IMR-90 (cell line): Measurements from ENCODE around the gene RAC2. TPM values are rescaled to one million over a fixed set of nuclear protein-coding genes. Genes with fewer than 3 reads are reported as not detected.
A peak's percentile ranks its signal among the peaks of the same experiment; 100 is the strongest.

Experiments
- ATAC-seq: fragments of 200-7000 bp; cut with Tn5 transposase; 2 replicates; pipeline ENCODE4 v1.9.1; 2020; ENCODE audit warnings: low read depth, mild to moderate bottlenecking, moderate library complexity
- BruUV-seq: library from RNA; stranded (reverse); fragments of 400-500 nt; replicated peaks from 2 replicates; lab custom pipeline; 2021; lab: Mats Ljungman, UMichigan
- CTCF ChIA-PET: fragments of 300-600 bp; formaldehyde crosslinking; extraction: SDS; loops from one replicate; lab custom pipeline; 2021; ENCODE audit warnings: antibody characterized with exemption; lab: Yijun Ruan, JAX
- POLR2A ChIA-PET: fragments of 300-600 bp; sonication (Branson Sonifier 250); formaldehyde crosslinking; loops from one replicate; lab custom pipeline; 2022; ENCODE audit warnings: antibody characterized with exemption; ENCODE audit not compliant: unreplicated experiment; lab: Charles Lee
- DNase-seq: peaks from one replicate; pipeline ENCODE4 v3.0.0; 2013
- H2AFZ ChIP-seq: replicated peaks from 2 replicates; pipeline ENCODE3; 2013; ENCODE audit warnings: low read length, mild to moderate bottlenecking; ENCODE audit not compliant: poor library complexity
- H2AK5ac ChIP-seq: 2 replicates; pipeline ENCODE4 v1.6.1; 2013; ENCODE audit warnings: low read depth, low read length, inconsistent platforms
- H2AK9ac ChIP-seq: replicated peaks from 2 replicates; pipeline ENCODE3; 2013; ENCODE audit warnings: mild to moderate bottlenecking, low read depth, low read length, moderate library complexity; ENCODE audit not compliant: poor library complexity
- H2BK120ac ChIP-seq: 2 replicates; pipeline ENCODE4 v1.6.1; 2013; ENCODE audit warnings: low read depth, low read length, inconsistent platforms
- H2BK15ac ChIP-seq: 3 replicates; pipeline ENCODE4 v1.6.1; 2013; ENCODE audit warnings: low read depth, low read length, inconsistent platforms
- H2BK20ac ChIP-seq: 2 replicates; pipeline ENCODE4 v1.6.1; 2013; ENCODE audit warnings: low read depth, mild to moderate bottlenecking, inconsistent platforms, low read length, moderate library complexity
- H2BK5ac ChIP-seq: 2 replicates; pipeline ENCODE4 v1.6.1; 2013; ENCODE audit warnings: mild to moderate bottlenecking, low read depth, low read length, inconsistent platforms; ENCODE audit not compliant: poor library complexity, severe bottlenecking
- H3K14ac ChIP-seq: replicated peaks from 2 replicates; pipeline ENCODE4 v1.6.1; 2013; ENCODE audit warnings: low read depth, low read length, inconsistent platforms
- H3K18ac ChIP-seq: 2 replicates; pipeline ENCODE4 v1.6.1; 2013; ENCODE audit warnings: low read depth, low read length, control low read depth
- H3K23ac ChIP-seq: 2 replicates; pipeline ENCODE4 v1.6.1; 2013; ENCODE audit warnings: low read depth, low read length, inconsistent platforms
- H3K27ac ChIP-seq: 2 replicates; pipeline ENCODE4 v1.5.1; 2013; ENCODE audit warnings: mild to moderate bottlenecking, control low read depth, low read length; ENCODE audit not compliant: insufficient read depth
- H3K27me3 ChIP-seq: 2 replicates; pipeline ENCODE4 v1.6.1; 2013; ENCODE audit warnings: low read length; ENCODE audit not compliant: control insufficient read depth, insufficient read depth
- H3K36me3 ChIP-seq: 2 replicates; pipeline ENCODE4 v1.6.1; 2013; ENCODE audit warnings: low read length, mixed read lengths; ENCODE audit not compliant: control insufficient read depth, insufficient read depth
- H3K4ac ChIP-seq: 2 replicates; pipeline ENCODE4 v1.6.1; 2013; ENCODE audit warnings: low read depth, low read length, inconsistent platforms
- H3K4me1 ChIP-seq: 2 replicates; pipeline ENCODE4 v1.6.1; 2013; ENCODE audit warnings: low read length, mixed read lengths; ENCODE audit not compliant: control insufficient read depth, insufficient read depth
- H3K4me2 ChIP-seq: 2 replicates; pipeline ENCODE4 v1.6.1; 2013; ENCODE audit warnings: low read depth, mild to moderate bottlenecking, control low read depth, low read length, moderate library complexity
- H3K4me3 ChIP-seq: 2 replicates; pipeline ENCODE4 v1.5.1; 2013; ENCODE audit warnings: low read depth, mild to moderate bottlenecking, control low read depth, low read length, moderate library complexity; ENCODE audit not compliant: insufficient read depth
- H3K56ac ChIP-seq: 2 replicates; pipeline ENCODE4 v1.6.1; 2013; ENCODE audit warnings: low read length, inconsistent platforms; ENCODE audit not compliant: insufficient read depth; ENCODE audit errors: extremely low read depth
- H3K79me1 ChIP-seq, 2 experiments: 2 replicates each; pipeline ENCODE4 v1.6.1; 2013; ENCODE audit warnings: low read length in 2 of 2, inconsistent platforms in 1 of 2, low read depth in 1 of 2
- H3K9ac ChIP-seq: 2 replicates; pipeline ENCODE4 v1.6.1; 2013; ENCODE audit warnings: low read depth, low read length, control low read depth
- H3K9me1 ChIP-seq: 2 replicates; pipeline ENCODE4 v1.6.1; 2013; ENCODE audit warnings: low read length, inconsistent platforms; ENCODE audit not compliant: insufficient read depth
- H3K9me3 ChIP-seq: 2 replicates; pipeline ENCODE4 v1.6.1; 2013; ENCODE audit warnings: low read length; ENCODE audit not compliant: control insufficient read depth, insufficient read depth
- H4K20me1 ChIP-seq: 2 replicates; pipeline ENCODE4 v1.6.1; 2013; ENCODE audit warnings: low read length, inconsistent platforms; ENCODE audit not compliant: insufficient read depth
- H4K5ac ChIP-seq: 2 replicates; pipeline ENCODE4 v1.6.1; 2013; ENCODE audit warnings: mild to moderate bottlenecking, low read depth, low read length, control low read depth
- H4K8ac ChIP-seq, 2 experiments: 2 replicates each; pipeline ENCODE4 v1.6.1; 2013; ENCODE audit warnings: low read depth in 2 of 2, low read length in 2 of 2, control low read depth in 1 of 2, inconsistent platforms in 1 of 2
- H4K91ac ChIP-seq: 2 replicates; pipeline ENCODE4 v1.6.1; 2013; ENCODE audit warnings: low read depth, low read length, inconsistent platforms; ENCODE audit not compliant: insufficient read depth
- BHLHE40 ChIP-seq: fragments of 150-350 bp; IDR thresholded peaks from 2 replicates; pipeline ENCODE4 v1.6.1; 2016; ENCODE audit warnings: mild to moderate bottlenecking, low read depth, low read length
- MAFK ChIP-seq: IDR thresholded peaks from 2 replicates; pipeline ENCODE4 v1.6.1; 2012; ENCODE audit warnings: low read depth, low read length, improper control_type of control experiment
- MXI1 ChIP-seq: IDR thresholded peaks from 2 replicates; pipeline ENCODE4 v1.6.1; 2012; ENCODE audit warnings: low read depth, mild to moderate bottlenecking, low read length, moderate library complexity, borderline replicate concordance
- RAD21 ChIP-seq: IDR thresholded peaks from 2 replicates; pipeline ENCODE4 v1.6.1; 2012; ENCODE audit warnings: low read length, improper control_type of control experiment
- WGBS, 2 experiments: methylation state at CpG; one replicate each; pipeline versions ENCODE4 v1.1.5 to v1.1.7; 2013; ENCODE audit warnings: missing lambda C conversion rate in 2 of 2; ENCODE audit not compliant: insufficient read length in 1 of 2; ENCODE audit errors: extremely low coverage in 2 of 2; 5-methylcytosine and 5-hydroxymethylcytosine counted together
- dilution Hi-C: fragments of 300-500 bp; cut with HindIII; formaldehyde crosslinking; loops from one replicate; pipeline ENCODE4 v1.14.3; 2018; ENCODE audit warnings: low sequenced_read_pairs; ENCODE audit not compliant: unreplicated experiment
- in situ Hi-C: fragments of 300-500 bp; cut with MboI; formaldehyde crosslinking; loops from 3 replicates; pipeline ENCODE4 v1.14.3; 2019; ENCODE audit warnings: low sequenced_read_pairs, inconsistent platforms, mixed read lengths
- intact Hi-C: fragments of 100-400 bp; cut with micrococcal nuclease; formaldehyde crosslinking; loops from 2 replicates; pipeline ENCODE4 v1.10.0; 2022
- polyA plus RNA-seq, 3 experiments: library from polyadenylated mRNA; depleted of rRNA; stranded (reverse); fragments of >200 nt; gene quantifications; 2 replicates each; pipeline ENCODE4 v1.2.3, GENCODE V29; 2012; ENCODE audit warnings: low replicate concordance in 1 of 3
- total RNA-seq: library from RNA; depleted of rRNA; stranded (reverse); fragments of >200 nt; gene quantifications from 2 replicates; pipeline ENCODE4 v1.2.3, GENCODE V29; 2012
- TF ChIP-seq, protein P1 (sequence below): fragments of 150-350 bp; IDR thresholded peaks from 2 replicates; pipeline ENCODE4 v1.6.1; 2016; ENCODE audit warnings: low read depth, mild to moderate bottlenecking, low read length, moderate library complexity, borderline replicate concordance
- TF ChIP-seq, protein P2 (sequence below): conservative IDR thresholded peaks from 2 replicates; pipeline ENCODE4 v1.5.1; 2012; ENCODE audit warnings: mild to moderate bottlenecking, low read depth, low read length, improper control_type of control experiment

RAC2 gene
- total and polyA plus RNA-seq, 2 of the 4 experiments (the other 2 are of a cell fraction), result 10.0 to 72.3 TPM

DNA sequence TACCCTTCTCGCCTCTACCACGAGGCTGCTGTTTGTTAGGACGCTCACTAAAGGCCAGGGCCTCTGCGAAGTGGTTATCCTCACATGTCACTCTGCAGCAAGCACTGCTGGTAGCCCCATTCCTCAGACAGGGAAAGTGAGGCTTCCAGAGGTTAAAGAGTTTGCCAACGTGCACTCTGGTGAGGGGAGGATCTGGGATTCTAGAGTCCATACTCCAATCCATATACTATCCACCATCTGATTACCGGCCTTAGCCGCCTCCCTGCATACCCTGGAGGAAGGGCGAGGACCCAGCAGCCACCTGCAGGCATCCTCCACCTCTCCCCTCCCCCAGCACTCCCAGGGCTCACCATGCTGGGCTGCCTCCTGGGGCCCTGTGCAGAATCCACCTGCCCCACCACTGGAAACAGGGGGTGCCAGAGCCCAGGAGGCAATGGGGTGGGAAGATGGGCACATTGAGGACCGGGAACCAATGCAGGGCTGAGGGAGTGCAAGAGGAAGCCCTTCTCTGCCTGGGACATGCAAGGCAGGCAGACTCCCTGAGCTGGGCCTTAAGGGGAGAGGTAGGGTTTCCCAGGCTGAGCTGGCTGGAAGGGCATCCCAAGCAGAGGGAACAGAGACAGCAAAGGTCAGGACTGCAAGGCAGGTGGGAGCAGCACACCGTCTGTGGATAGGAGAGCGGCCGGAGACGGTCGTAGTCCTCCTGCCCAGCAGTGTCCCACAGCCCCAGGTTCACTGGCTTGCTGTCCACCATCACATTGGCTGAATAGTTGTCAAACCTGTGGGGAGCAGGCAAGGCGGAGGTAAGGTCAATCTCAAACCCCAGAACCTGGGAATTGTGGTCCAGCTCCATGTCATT lies 11.7 kb downstream of the RAC2 start (continued):
- TF ChIP-seq, protein P1, sequence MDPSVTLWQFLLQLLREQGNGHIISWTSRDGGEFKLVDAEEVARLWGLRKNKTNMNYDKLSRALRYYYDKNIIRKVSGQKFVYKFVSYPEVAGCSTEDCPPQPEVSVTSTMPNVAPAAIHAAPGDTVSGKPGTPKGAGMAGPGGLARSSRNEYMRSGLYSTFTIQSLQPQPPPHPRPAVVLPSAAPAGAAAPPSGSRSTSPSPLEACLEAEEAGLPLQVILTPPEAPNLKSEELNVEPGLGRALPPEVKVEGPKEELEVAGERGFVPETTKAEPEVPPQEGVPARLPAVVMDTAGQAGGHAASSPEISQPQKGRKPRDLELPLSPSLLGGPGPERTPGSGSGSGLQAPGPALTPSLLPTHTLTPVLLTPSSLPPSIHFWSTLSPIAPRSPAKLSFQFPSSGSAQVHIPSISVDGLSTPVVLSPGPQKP, result no peak

DNA sequence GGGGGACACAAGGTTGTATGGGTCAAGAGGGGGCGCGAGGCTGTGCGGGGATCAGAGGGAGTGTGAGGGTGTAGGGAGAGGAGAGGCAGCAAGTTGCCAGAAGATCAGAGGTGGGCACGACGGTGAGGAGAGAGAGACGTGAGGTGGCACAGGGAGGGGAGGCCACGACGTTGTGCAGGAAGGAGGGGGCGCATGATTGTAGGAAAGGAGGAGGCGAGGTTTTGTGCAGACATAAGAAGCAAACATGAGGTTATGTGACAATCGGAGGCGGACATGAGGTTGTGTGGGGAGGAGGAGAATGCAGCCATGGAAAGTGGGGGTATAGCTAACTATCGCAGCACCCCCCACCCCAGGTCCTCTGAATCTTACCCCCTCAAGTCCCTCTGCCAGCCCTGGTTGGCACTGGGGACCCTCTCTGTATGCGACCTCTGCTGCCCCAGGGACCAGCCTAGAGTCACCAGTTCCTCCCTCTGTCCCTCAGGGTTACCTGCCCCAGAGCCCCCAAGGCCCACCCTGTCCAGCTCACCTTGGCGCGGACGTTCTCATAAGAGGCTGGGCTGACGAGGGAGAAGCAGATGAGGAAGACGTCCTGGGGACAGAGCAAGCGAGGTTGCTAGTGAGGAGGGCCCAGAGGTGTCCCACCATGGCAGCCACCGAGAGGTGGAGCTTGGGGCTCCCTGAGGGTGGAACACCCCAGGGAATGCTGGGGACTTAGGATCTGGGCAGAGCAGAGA lies 12.5 kb downstream of the RAC2 start:
- no TSS peak for BruUV-seq
- Histone ChIP-seq H2AK9ac (peak overlapping the region; percentile 37), H3K23ac (no peak overlapping the region), H2BK120ac (no peak overlapping the region), H3K9me3 (no peaks in the 10 kb centered on the region), H3K18ac (no peak overlapping the region), H2AK5ac (peak overlapping the region; percentile 54; the same call in 1 of the 2 replicates), H4K20me1 (peaks cover 7% of the 10 kb centered on the region), H4K5ac (no peak overlapping the region), H3K79me1 (peaks cover 0 to 7% of the 10 kb centered on the region in 2 experiments; a peak in 1 of 4 replicates), H2BK5ac (no peak overlapping the region), H3K27me3 (no peaks in the 10 kb centered on the region; the same call in 1 of the 2 replicates), H3K36me3 (no peaks in the 10 kb centered on the region), H4K8ac (no peak overlapping the region), H3K4me3 (no peak overlapping the region), H3K4me2 (no peak overlapping the region), H3K4ac (no peak overlapping the region), H3K4me1 (peaks cover 22% of the 10 kb centered on the region), H3K14ac (no peak overlapping the region), H2AFZ (no peak overlapping the region), H2BK20ac (no peak overlapping the region), H3K56ac (no peak overlapping the region), H3K9ac (no peak overlapping the region), H3K27ac (no peak overlapping the region), H3K9me1 (peaks cover 15% of the 10 kb centered on the region), H4K91ac (no peak overlapping the region), H2BK15ac (no peak overlapping the region; the same call in 2 of the 3 replicates)
- TF ChIP-seq, protein P2, sequence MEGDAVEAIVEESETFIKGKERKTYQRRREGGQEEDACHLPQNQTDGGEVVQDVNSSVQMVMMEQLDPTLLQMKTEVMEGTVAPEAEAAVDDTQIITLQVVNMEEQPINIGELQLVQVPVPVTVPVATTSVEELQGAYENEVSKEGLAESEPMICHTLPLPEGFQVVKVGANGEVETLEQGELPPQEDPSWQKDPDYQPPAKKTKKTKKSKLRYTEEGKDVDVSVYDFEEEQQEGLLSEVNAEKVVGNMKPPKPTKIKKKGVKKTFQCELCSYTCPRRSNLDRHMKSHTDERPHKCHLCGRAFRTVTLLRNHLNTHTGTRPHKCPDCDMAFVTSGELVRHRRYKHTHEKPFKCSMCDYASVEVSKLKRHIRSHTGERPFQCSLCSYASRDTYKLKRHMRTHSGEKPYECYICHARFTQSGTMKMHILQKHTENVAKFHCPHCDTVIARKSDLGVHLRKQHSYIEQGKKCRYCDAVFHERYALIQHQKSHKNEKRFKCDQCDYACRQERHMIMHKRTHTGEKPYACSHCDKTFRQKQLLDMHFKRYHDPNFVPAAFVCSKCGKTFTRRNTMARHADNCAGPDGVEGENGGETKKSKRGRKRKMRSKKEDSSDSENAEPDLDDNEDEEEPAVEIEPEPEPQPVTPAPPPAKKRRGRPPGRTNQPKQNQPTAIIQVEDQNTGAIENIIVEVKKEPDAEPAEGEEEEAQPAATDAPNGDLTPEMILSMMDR, result no peak
- no peak for TF ChIP-seq MAFK
- no peak for TF ChIP-seq RAD21
- no peak for TF ChIP-seq MXI1
- TF ChIP-seq BHLHE40, result no peak
- in situ Hi-C loops (no loop called here), dilution Hi-C loops (no loop called here), intact Hi-C loops (no loop called here)
- ChIA-PET POLR2A (no interaction called here), CTCF (no interaction called here)
- WGBS, 2 experiments, result 91% methylated on average over 7 of the region's 21 CpGs; no CpG with 5 or more reads in 1 of the 2 experiments
- ATAC-seq (no peak), DNase-seq (no peak)
